ENCODE results near the gene AP1S1.

AP1S1 gene

GRCh38 chr7:101169838-101170551 is 15.7 kb downstream of the AP1S1 start:
- no peak overlapping the region for H3K4me3 ChIP-seq (ENCODE audit: low read length)
- no peak for DNase-seq (ENCODE audit: low read depth)
- TF ChIP-seq, protein P1, sequence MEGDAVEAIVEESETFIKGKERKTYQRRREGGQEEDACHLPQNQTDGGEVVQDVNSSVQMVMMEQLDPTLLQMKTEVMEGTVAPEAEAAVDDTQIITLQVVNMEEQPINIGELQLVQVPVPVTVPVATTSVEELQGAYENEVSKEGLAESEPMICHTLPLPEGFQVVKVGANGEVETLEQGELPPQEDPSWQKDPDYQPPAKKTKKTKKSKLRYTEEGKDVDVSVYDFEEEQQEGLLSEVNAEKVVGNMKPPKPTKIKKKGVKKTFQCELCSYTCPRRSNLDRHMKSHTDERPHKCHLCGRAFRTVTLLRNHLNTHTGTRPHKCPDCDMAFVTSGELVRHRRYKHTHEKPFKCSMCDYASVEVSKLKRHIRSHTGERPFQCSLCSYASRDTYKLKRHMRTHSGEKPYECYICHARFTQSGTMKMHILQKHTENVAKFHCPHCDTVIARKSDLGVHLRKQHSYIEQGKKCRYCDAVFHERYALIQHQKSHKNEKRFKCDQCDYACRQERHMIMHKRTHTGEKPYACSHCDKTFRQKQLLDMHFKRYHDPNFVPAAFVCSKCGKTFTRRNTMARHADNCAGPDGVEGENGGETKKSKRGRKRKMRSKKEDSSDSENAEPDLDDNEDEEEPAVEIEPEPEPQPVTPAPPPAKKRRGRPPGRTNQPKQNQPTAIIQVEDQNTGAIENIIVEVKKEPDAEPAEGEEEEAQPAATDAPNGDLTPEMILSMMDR (conservative IDR thresholded peaks at IDR 0.05; ENCODE audit: low read depth, low read length) = peak; percentile 94

GRCh38 chr7:101170617-101171441 is 16.6 kb downstream of the AP1S1 start:
- DNase-seq (ENCODE audit: low read depth) = no peak
- no peak overlapping the region for H3K4me3 ChIP-seq (ENCODE audit: low read length)
- TF ChIP-seq, protein P1 (conservative IDR thresholded peaks at IDR 0.05; ENCODE audit: low read depth, low read length) = no peak

DNA sequence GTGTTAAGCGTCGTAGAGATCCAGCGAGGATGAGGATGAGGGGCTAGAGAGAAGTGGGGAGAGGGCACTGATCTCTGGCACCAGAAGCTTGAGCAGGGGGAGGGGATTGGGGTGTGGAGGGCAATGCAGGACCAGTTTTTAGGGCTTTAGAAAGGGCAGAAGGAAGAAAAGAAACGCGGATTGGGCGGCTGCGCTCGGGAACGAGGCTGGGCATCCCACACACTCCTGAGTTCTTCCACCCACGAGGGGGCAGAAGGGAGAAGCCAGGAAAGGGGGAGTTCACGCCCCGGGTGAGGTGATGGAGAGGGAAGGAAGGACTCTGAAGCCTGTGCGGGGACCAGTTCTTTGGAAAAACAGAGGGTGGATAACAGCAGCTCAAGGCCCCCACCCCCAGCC is 17.2 kb downstream of the AP1S1 start:
- H3K4me3 ChIP-seq (ENCODE audit: low read length) = no peak overlapping the region
- no peak for DNase-seq (ENCODE audit: low read depth)
- TF ChIP-seq, protein P1 (conservative IDR thresholded peaks at IDR 0.05; ENCODE audit: low read depth, low read length) = peak; percentile 35

- H3K4me3 ChIP-seq (ENCODE audit: low read length) = no peak overlapping the region
- no peak for DNase-seq (ENCODE audit: low read depth)
- TF ChIP-seq, protein P1 (conservative IDR thresholded peaks at IDR 0.05; ENCODE audit: low read depth, low read length) = no peak
Observed at GRCh38 chr7:101172005-101172853, 18.0 kb downstream of the AP1S1 start.

DNA sequence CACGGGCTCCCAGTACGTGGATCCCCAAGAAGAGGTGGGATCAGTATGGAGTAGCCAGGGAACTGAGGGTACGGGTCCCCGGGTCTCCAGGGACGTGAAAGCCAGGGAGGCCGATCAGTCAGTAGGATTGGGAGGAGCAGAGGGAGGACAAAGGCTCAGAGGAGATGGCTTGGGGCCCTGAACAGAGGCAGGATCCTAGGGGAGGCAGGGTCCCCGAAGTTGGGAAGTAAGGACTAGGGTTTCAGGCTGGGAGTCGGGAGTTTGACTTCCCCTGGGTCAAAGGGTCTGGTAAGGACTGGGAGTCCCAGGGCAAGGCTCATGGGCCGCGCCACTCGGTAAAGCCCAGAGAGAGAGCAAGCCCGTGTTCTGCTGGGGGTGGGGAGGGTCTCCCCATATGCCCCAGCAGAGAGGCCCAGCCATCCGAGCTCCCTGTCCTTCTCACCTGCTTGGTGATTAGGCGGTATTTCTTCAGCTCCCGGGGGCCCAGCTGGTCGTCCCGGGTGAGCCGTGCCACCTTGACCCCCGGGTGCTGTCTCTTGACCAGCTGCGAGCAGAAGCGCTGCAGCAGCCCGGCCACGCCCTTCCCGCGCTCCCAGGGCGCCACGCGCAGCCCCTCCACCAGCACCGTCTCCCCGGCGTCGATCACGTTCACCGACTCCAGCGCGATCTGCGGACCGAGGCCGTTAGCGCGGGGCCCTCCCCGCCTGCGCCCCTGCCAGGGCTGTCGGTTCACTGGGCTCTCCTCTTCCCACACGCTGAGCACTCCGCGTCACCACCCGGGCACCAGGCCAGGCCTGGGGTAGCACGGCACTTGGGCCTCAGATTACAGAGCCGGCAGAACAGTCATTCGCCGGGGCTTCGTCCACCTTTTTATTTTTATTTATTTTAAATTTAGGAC is 18.8 kb downstream of the AP1S1 start:
- H3K4me3 ChIP-seq (ENCODE audit: low read length) = no peak overlapping the region
- peak; percentile 44 for DNase-seq (ENCODE audit: low read depth)
- TF ChIP-seq, protein P1 (conservative IDR thresholded peaks at IDR 0.05; ENCODE audit: low read depth, low read length) = no peak

GRCh38 chr7:101173752-101174244 is 19.5 kb downstream of the AP1S1 start:
- DNase-seq (ENCODE audit: low read depth) = no peak
- no peak overlapping the region for H3K4me3 ChIP-seq (ENCODE audit: low read length)
- TF ChIP-seq, protein P1 (conservative IDR thresholded peaks at IDR 0.05; ENCODE audit: low read depth, low read length) = no peak

All from retinal pigment epithelial cell (primary cell).